ENCODE data around the gene POMT1.

DNA sequence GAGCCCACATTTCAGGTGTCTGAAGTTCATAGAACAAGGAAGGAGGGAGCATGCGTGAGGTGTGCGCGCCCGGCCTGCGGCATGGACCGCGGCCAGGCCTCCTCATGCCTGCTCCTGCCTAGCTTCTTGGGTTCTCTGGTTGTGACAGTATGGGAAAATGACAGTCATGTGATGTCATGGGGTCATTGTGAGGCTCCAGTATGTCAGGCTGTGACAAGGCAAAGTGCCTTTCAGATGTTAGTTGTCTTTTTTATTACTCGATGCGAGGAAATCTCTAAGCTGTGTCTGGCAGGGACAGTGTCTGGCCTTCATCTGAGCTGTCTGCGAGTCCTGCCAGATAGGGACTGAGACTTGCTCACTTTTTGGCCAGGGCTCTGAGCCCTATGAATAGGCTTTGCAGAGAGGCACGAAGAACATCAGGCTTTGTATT, 15.1 kb downstream of the POMT1 start:
- TF ChIP-seq, protein P1, sequence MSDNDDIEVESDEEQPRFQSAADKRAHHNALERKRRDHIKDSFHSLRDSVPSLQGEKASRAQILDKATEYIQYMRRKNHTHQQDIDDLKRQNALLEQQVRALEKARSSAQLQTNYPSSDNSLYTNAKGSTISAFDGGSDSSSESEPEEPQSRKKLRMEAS (IDR thresholded peaks at IDR 0.05; ENCODE audit: insufficient read depth, insufficient read length): no peak
- TF ChIP-seq CTCF (IDR thresholded peaks at IDR 0.05; ENCODE audit: extremely low read depth in 1 of 2, insufficient read depth in 1 of 2, low read depth in 1 of 2, low read length in 2 of 2) (no peak), POLR2A (IDR thresholded peaks at IDR 0.05; ENCODE audit: low read depth, low read length) (no peak), EZH2 (IDR thresholded peaks at IDR 0.05; ENCODE audit: borderline replicate concordance, low read depth, low read length, severe bottlenecking) (no peak), GATA2 (IDR thresholded peaks at IDR 0.05; ENCODE audit: insufficient read depth, insufficient read length, low read depth, low read length) (no peak)
